Smooth muscle cell (in vitro differentiated cells): ENCODE measurements around the gene NRIP1. TPM values are rescaled to one million over a fixed set of nuclear protein-coding genes. Genes with fewer than 3 reads are reported as not detected.

Source experiments
- DNase-seq: peaks from one replicate; lab custom pipeline; 2025; ENCODE audit not compliant: unreplicated experiment; lab: John Stamatoyannopoulos, UW
- H2AFZ ChIP-seq: fragments of 200-600 bp; sonication (generic); 2 replicates; pipeline ENCODE4 v1.6.0; 2016; ENCODE audit warnings: antibody characterized with exemption, low read depth, mild to moderate bottlenecking
- H3F3A ChIP-seq: fragments of 200-600 bp; sonication (generic); 2 replicates; pipeline ENCODE4 v1.6.0; 2017; ENCODE audit warnings: antibody characterized with exemption, low read depth
- H3K27ac ChIP-seq: fragments of 200-600 bp; sonication (generic); 2 replicates; pipeline ENCODE4 v1.5.1; 2016; ENCODE audit warnings: low read depth, mild to moderate bottlenecking
- H3K27me3 ChIP-seq: fragments of 200-600 bp; sonication (generic); 2 replicates; pipeline ENCODE4 v1.6.1; 2016; ENCODE audit warnings: low read depth, mild to moderate bottlenecking
- H3K36me3 ChIP-seq: fragments of 200-600 bp; sonication (generic); 2 replicates; pipeline ENCODE4 v1.5.1; 2016; ENCODE audit warnings: low read depth
- H3K4me1 ChIP-seq: fragments of 200-600 bp; sonication (generic); 2 replicates; pipeline ENCODE4 v1.5.1; 2016; ENCODE audit warnings: low read depth
- H3K4me2 ChIP-seq: fragments of 200-600 bp; sonication (generic); 2 replicates; pipeline ENCODE4 v1.6.0; 2016; ENCODE audit warnings: mild to moderate bottlenecking
- H3K4me3 ChIP-seq: fragments of 200-600 bp; sonication (generic); 2 replicates; pipeline ENCODE4 v1.5.1; 2016; ENCODE audit warnings: mild to moderate bottlenecking
- H3K79me2 ChIP-seq: fragments of 200-600 bp; sonication (generic); 2 replicates; pipeline ENCODE4 v1.6.0; 2016; ENCODE audit warnings: low read depth, mild to moderate bottlenecking
- H3K9ac ChIP-seq: fragments of 200-600 bp; sonication (generic); 2 replicates; pipeline ENCODE4 v1.6.0; 2016; ENCODE audit warnings: low read depth
- H3K9me3 ChIP-seq: fragments of 200-600 bp; sonication (generic); replicated peaks from 2 replicates; pipeline ENCODE4 v1.5.1; 2016; ENCODE audit warnings: low read depth
- H4K20me1 ChIP-seq: fragments of 200-600 bp; sonication (generic); 2 replicates; pipeline ENCODE4 v1.6.0; 2016; ENCODE audit warnings: low read depth
- CTCF ChIP-seq: fragments of 200-600 bp; sonication (generic); IDR thresholded peaks from 2 replicates; pipeline ENCODE4 v1.5.1; 2017; ENCODE audit warnings: borderline replicate concordance, mild to moderate bottlenecking, antibody characterized with exemption; ENCODE audit not compliant: insufficient read depth, poor library complexity, severe bottlenecking
- WGBS: methylation state at CpG from one replicate; pipeline ENCODE4 v1.1.7; 2016; ENCODE audit warnings: low lambda C conversion rate; 5-methylcytosine and 5-hydroxymethylcytosine counted together
- polyA plus RNA-seq: library from polyadenylated mRNA; unstranded; fragments of >200 nt; fragmentation: Nextera tagmentation; extraction: Ambion mirVana; gene quantifications from 2 replicates; pipeline ENCODE4 v1.2.1, GENCODE V29; 2016
- total RNA-seq: library from RNA; depleted of rRNA; stranded (reverse); fragments of >200 nt; gene quantifications from 2 replicates; pipeline ENCODE4 v1.2.3, GENCODE V29; 2014

Gene NRIP1
- total and polyA plus RNA-seq, 2 experiments from 2014 or later: 5.1 to 26.0 TPM

- Histone ChIP-seq H3K9ac (peak overlapping the region; percentile 87), H3K27me3 (no peaks in the 10 kb centered on the region), H3K79me2 (peaks cover 53% of the 10 kb centered on the region), H2AFZ (peak overlapping the region; percentile 80), H4K20me1 (peaks cover 50% of the 10 kb centered on the region), H3F3A (peaks cover 11% of the 10 kb centered on the region), H3K4me3 (peak overlapping the region; percentile 89), H3K27ac (peak overlapping the region; percentile 83), H3K4me2 (peak overlapping the region; percentile 88), H3K4me1 (peaks cover 33% of the 10 kb centered on the region), H3K9me3 (no peaks in the 10 kb centered on the region), H3K36me3 (no peaks in the 10 kb centered on the region)
- no peak for TF ChIP-seq CTCF
- DNase-seq: peak; percentile 32
- 2% methylated on average over 34 of the region's 58 CpGs for WGBS
Observed at GRCh38 chr21:15063814-15064575, 805 bp downstream of the NRIP1 start.

- H3K9ac ChIP-seq: peak overlapping the region; percentile 87
- DNase-seq: no peak
- peaks cover 57% of the 10 kb centered on the region for H4K20me1 ChIP-seq
- H3K27ac ChIP-seq: peak overlapping the region; percentile 83
- H3K4me3 ChIP-seq: peak overlapping the region; percentile 89
- H3K9me3 ChIP-seq: no peaks in the 10 kb centered on the region
- H3K36me3 ChIP-seq: no peaks in the 10 kb centered on the region
- H3K4me1 ChIP-seq: peaks cover 41% of the 10 kb centered on the region
- H3K79me2 ChIP-seq: peaks cover 61% of the 10 kb centered on the region
- peak overlapping the region; percentile 80 for H2AFZ ChIP-seq
- WGBS: 4% methylated on average over 11 of the region's 11 CpGs
- peaks cover 11% of the 10 kb centered on the region for H3F3A ChIP-seq
- TF ChIP-seq CTCF: no peak
- H3K27me3 ChIP-seq: no peaks in the 10 kb centered on the region
- peak overlapping the region; percentile 88 for H3K4me2 ChIP-seq
Observed at GRCh38 chr21:15063081-15063813, 1.6 kb downstream of the NRIP1 start.

- WGBS: 55% methylated on average over 2 of the region's 2 CpGs
- peak overlapping the region; percentile 88 for H3K4me2 ChIP-seq
- peaks cover 11% of the 10 kb centered on the region for H3F3A ChIP-seq
- peak overlapping the region; percentile 89 for H3K4me3 ChIP-seq
- H3K36me3 ChIP-seq: no peaks in the 10 kb centered on the region
- no peaks in the 10 kb centered on the region for H3K27me3 ChIP-seq
- H3K9ac ChIP-seq: peak overlapping the region; percentile 87
- H3K79me2 ChIP-seq: peaks cover 67% of the 10 kb centered on the region
- DNase-seq: no peak
- no peak overlapping the region for H2AFZ ChIP-seq
- peaks cover 47% of the 10 kb centered on the region for H3K4me1 ChIP-seq
- H3K9me3 ChIP-seq: no peaks in the 10 kb centered on the region
- no peak for TF ChIP-seq CTCF
- peak overlapping the region; percentile 83 for H3K27ac ChIP-seq
- H4K20me1 ChIP-seq: peaks cover 64% of the 10 kb centered on the region
Observed at GRCh38 chr21:15062606-15062965, 2.2 kb downstream of the NRIP1 start.
